Measurements from ENCODE around the gene ACAP2. TPM values are rescaled to one million over a fixed set of nuclear protein-coding genes. Genes with fewer than 3 reads are reported as not detected.

ACAP2 gene
- polyA plus RNA-seq, 1 experiment, result 50.2 TPM

DNA sequence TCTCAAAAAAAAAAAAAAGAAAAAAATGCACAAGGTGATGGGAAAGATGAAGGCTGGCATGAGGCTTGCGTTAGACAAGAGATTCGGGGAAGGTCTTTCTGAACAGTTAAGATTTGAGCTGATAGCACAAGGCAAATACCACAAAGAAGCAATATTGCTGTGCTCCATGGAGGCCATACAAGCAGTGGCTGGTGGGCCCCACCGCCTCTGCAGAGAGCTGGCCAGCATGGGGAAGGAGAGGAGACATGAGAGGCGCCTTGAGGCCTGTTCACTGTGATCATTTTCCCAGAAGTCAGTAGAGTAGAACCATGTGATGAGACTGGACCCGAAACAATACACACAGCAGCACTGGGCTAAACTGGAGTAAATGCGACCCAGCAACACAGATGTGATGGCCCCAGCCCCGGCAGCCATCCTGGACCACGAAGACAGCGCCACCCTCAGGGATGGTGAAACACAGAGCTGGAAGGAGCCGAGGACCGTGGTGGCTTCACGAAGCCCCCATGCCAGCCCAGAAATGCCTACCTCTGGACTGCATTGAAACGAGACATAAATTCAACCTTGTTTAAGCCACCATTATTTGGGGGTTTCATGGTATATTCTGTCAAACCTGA, 177.3 kb downstream of the ACAP2 start:
- ChIA-PET POLR2A (no interaction called here), CTCF (interaction anchor here (0.6 to 1.9 kb wide), 2 partner anchors 260 to 583 kb away, joined by 3 to 7 read pairs; no protein-coding TSS in a partner anchor)

DNA sequence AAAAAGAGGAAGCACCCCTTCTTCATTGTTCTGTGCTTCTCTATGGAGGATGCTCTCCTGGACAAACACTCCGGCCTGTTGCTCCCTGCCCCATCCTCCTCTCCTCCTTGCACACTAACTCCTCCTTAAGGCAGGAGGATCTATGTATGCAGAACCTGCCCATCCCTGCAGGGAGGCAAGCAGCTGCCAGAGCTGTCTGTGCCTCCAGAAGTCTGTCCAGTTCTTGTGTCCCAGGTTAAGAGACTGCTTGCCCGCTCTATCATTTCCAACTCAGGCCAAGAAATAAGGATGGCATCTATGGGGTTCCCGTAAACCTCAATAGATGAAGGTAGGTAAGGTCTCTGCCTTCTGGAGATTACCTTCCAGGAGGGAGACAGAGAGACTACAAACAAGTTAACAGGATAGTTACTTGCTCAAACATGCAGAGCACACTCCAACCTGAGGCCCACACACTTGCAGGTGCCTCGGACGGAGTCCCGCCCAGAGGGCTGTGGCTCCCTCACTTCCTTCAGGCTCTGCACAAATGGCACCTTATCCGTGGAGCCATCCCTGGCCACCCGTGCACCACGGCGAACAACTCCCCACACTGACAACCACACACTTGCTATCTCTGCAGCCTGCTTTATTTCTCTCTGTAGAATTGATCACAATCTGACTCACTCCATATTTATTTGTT, 178.8 kb downstream of the ACAP2 start:
- no peaks in the 10 kb centered on the region for H3K27me3 ChIP-seq (ENCODE audit: control insufficient read depth, insufficient read depth, low read length)
- DNase-seq (ENCODE audit: low read depth, low spot score), result no peak
- no peak overlapping the region for H3K4me3 ChIP-seq (ENCODE audit: low read depth, low read length)
- ChIA-PET CTCF (interaction anchor here (0.5 to 2.3 kb wide), 5 partner anchors 7 to 593 kb away, joined by 3 to 8 read pairs (median 7); partner anchors contain the start of gene XXYLT1), POLR2A (no interaction called here)
- TF ChIP-seq, protein P1, sequence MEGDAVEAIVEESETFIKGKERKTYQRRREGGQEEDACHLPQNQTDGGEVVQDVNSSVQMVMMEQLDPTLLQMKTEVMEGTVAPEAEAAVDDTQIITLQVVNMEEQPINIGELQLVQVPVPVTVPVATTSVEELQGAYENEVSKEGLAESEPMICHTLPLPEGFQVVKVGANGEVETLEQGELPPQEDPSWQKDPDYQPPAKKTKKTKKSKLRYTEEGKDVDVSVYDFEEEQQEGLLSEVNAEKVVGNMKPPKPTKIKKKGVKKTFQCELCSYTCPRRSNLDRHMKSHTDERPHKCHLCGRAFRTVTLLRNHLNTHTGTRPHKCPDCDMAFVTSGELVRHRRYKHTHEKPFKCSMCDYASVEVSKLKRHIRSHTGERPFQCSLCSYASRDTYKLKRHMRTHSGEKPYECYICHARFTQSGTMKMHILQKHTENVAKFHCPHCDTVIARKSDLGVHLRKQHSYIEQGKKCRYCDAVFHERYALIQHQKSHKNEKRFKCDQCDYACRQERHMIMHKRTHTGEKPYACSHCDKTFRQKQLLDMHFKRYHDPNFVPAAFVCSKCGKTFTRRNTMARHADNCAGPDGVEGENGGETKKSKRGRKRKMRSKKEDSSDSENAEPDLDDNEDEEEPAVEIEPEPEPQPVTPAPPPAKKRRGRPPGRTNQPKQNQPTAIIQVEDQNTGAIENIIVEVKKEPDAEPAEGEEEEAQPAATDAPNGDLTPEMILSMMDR (IDR thresholded peaks at IDR 0.05; ENCODE audit: low read depth, low read length), result no peak
- no peaks in the 10 kb centered on the region; the same call in 1 of the 2 replicates for H3K9me3 ChIP-seq (ENCODE audit: control insufficient read depth, insufficient read depth, low read length)
- H3K27ac ChIP-seq (ENCODE audit: low read depth, low read length), result no peak overlapping the region

More for the DNA sequence above, 177.3 kb downstream of the ACAP2 start:
- Histone ChIP-seq H3K9me3 (ENCODE audit: control insufficient read depth, insufficient read depth, low read length) (no peaks in the 10 kb centered on the region; the same call in 1 of the 2 replicates), H3K4me3 (ENCODE audit: low read depth, low read length) (no peak overlapping the region), H3K27me3 (ENCODE audit: control insufficient read depth, insufficient read depth, low read length) (no peaks in the 10 kb centered on the region), H3K27ac (ENCODE audit: low read depth, low read length) (no peak overlapping the region)
- DNase-seq (ENCODE audit: low read depth, low spot score), result no peak
- TF ChIP-seq, protein P1 (IDR thresholded peaks at IDR 0.05; ENCODE audit: low read depth, low read length), result no peak

DNA sequence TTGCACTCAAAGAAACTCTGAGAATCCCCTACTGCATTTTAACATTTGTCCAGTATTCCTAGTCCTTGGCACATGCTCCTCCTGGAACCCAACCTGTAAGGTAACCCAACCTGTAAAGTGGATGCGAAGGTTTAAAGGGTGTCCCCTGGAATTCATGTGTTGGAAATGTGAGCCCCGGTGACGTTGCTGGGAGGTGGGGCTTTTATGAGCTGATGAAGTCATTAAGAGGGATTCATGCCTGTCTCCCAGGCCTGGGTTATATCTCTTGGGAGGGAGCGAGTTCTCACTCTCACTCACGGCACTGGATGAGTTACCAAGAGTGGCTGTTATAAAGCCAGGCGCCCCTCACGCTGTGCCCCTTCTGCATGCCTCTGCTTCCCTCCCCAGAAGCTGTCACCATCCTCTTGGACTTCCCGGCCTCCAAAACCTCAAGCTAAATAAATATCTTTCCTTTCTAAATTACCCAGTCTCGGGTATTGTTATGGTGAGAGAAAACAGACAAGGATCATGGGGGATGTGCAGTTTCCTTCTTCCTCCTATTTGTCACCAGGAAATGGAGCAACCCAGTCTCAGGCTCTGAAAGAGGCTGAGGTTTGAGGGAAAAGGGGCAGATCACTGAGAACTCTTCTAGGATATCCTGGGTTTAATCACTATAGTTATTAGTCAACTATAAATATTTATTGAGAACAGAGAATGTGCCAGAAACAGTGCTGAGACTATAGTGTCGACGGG, 179.5 kb downstream of the ACAP2 start:
- ChIA-PET CTCF (interaction anchor here (1.2 to 3.4 kb wide), 4 partner anchors 8 to 592 kb away, joined by 5 to 36 read pairs (median 8); partner anchors contain the start of gene XXYLT1), POLR2A (interaction anchor here (0.6 kb wide), 1 partner anchor 1627 kb away, joined by 3 read pairs; no protein-coding TSS in a partner anchor)
- no peak for DNase-seq (ENCODE audit: low read depth, low spot score)
- no peaks in the 10 kb centered on the region for H3K27me3 ChIP-seq (ENCODE audit: control insufficient read depth, insufficient read depth, low read length)
- TF ChIP-seq, protein P1 (IDR thresholded peaks at IDR 0.05; ENCODE audit: low read depth, low read length), result no peak
- no peak overlapping the region for H3K4me3 ChIP-seq (ENCODE audit: low read depth, low read length)
- no peaks in the 10 kb centered on the region; the same call in 1 of the 2 replicates for H3K9me3 ChIP-seq (ENCODE audit: control insufficient read depth, insufficient read depth, low read length)
- no peak overlapping the region for H3K27ac ChIP-seq (ENCODE audit: low read depth, low read length)

DNA sequence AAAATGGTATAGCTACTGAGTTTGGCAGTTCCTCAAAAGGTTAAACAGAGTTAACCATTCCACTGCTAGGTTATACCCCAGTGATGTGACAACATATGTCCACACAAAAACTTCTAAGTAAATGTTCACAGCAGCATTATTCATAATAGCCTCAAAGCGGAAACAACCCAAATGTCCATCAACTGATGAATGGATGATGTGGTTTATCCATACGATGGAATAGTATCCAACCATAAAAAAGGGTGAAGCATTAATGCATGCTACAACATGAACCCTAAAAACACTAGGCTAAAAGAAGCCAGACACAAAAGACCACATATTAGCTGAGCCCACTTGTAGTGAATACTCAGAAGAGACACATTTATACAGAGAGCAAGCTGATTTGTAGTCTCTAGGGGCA, 180.9 kb downstream of the ACAP2 start:
- H3K9me3 ChIP-seq (ENCODE audit: control insufficient read depth, insufficient read depth, low read length), result no peaks in the 10 kb centered on the region; the same call in 1 of the 2 replicates
- H3K4me3 ChIP-seq (ENCODE audit: low read depth, low read length), result no peak overlapping the region
- DNase-seq (ENCODE audit: low read depth, low spot score), result no peak
- no peaks in the 10 kb centered on the region for H3K27me3 ChIP-seq (ENCODE audit: control insufficient read depth, insufficient read depth, low read length)
- POLR2A ChIA-PET, result interaction anchor here (2.2 kb wide), 1 partner anchor 579 kb away, joined by 5 read pairs; no protein-coding TSS in a partner anchor
- TF ChIP-seq, protein P1 (IDR thresholded peaks at IDR 0.05; ENCODE audit: low read depth, low read length), result no peak
- CTCF ChIA-PET, result interaction anchor here (0.9 to 3.4 kb wide), 6 partner anchors 9 to 591 kb away, joined by 3 to 36 read pairs (median 5); partner anchors contain the start of genes PPP1R2 and XXYLT1
- no peak overlapping the region for H3K27ac ChIP-seq (ENCODE audit: low read depth, low read length)

Data from AG04450 (cell line).